GM18909 (cell line): ENCODE results near the gene S100A13.
A peak's percentile ranks its signal among the peaks of the same experiment; 100 is the strongest.
"Not testable (repeated sequence)": the region's sequence is repeated elsewhere in the genome, so short reads cannot be mapped to it uniquely, and the experiment has no call there.

Experiments
- ATAC-seq: cut with Tn5 transposase; IDR thresholded peaks from one replicate; pipeline ENCODE4 v1.9.1; 2021; ENCODE audit warnings: mild to moderate bottlenecking; ENCODE audit not compliant: unreplicated experiment, poor library complexity

S100A13 gene

DNA sequence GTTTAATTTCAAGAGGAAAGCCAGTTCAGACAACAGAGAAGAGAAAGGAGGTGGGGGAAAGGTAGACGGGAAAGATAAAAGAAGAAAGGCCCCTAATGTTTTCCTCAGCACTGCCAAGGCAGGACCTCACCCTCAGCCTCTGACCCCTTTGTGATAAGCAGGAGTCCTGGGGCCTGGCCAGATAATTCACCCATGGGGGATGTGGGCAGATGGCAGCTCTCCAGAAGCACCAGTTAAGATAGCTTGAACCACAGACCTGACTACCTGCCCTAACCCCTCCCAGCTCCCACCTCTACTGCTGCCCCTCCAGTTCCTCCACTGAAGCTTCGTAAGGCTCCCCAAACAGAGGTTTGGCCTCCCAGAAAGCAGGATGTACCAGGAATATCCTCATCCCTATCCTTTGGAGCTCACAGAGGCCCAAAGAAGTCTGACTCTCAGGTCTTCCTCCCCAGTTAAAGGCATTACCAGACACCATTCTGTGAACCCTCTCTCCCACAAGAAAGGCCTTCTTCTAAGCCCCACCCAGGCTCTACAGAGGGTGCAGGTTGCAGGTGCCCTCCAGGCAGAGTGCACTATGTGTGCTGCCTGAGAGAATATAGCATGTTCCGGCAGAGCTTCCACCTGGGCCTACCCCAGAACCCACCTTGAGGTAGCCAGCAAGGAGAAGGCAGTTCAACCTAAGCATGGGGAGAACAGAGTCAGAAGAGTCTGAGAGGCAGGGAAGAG is 22.0 kb upstream of the S100A13 start:
- ATAC-seq = no peak

DNA sequence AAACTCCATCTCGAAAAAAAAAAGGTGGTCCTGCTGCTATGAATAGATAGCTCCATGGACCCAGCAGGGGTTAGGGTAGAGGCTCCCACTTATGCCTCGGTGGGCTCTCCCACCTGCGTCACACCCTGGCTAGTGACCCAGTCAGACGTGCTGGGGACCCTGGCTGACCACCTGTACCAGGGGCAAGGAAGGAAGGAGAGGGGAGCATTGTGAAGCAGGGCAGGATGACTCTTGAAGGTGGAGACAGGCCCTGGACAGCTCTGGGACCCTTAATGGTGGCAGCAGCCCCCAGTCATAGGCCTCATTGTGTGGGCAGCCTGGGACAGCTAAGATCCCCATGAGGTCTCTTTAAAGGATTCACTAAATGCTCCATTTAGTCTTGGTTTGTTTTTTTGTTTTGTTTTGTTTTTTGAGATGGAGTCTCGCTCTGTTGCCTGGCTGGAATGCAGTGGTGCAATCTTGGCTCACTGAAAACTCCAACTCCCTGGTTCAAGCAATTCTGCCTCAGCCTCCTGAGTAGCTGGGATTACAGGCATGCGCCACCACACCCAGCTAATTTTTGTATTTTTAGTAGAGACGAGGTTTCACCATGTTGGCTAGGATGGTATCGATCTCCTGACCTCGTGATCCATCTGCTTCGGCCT is 20.8 kb upstream of the S100A13 start:
- ATAC-seq = no peak

DNA sequence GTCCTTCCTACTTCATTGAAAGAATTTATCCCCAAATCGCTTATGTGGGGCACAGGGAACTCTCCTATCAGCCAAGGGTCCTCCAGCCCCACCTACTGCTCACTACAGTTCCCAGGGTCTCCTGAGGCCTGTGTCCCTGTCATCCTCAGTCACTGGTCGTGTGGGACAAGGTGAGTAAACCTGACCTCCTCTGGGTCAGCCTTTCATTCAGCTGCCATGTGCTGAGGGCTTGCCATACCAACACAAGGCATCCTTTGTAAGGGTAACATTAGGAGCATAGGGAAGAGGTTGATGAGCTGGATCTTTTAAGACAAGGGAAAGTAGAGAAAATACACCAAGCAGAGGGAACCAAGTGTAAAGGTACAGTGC is 20.0 kb upstream of the S100A13 start:
- no peak for ATAC-seq

DNA sequence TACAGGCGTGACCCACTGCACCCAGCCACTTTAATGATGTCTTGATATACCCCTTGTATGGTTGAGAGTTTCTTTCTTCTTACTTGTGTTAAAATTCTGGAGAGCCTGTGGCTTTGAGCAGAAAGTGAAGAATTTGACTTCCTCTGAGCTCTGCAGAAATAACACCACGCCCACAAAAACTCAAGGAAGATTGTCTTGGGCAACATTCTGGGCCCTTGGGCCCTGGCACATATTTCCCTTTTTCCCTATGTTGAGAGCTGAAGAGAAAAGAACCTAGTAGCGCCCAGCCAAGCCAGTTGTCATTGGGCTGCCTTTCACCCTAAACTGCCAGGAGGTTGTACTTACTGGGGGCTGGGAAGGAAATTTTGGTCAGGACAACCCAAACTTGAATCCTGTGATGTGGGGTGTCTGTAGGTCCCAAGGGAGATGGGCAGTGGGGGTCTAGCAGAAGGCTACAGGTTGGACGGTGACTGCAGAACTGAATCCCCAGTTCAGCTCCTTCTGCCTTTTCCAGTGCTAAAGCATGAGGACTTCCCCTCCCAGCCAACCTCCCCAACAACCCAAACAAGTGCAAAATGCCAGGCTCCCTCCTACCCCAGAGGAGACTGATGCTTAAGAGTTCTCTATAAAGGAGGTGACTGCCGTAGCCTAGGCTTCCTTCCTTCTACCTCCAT is 19.5 kb upstream of the S100A13 start:
- no peak for ATAC-seq

DNA sequence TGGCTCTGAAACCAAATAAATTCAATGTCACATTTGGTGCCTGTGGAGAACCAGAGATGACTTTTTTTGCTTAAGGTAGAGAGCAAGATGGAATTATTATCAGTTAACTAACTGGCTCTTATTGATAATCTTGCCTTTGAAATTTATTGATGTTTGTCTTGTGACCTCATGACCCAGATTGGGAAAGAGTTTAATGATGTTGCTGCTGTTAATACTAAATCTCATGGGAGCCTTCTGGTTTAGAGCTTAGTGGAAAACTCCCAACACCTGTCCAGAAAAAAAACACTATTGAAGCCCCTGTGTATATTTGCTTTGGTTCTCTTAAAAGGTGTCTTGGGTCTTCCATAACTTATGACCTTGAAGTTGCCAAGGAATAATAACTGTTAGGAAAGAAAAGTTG is 16.5 kb upstream of the S100A13 start:
- no peak for ATAC-seq

DNA sequence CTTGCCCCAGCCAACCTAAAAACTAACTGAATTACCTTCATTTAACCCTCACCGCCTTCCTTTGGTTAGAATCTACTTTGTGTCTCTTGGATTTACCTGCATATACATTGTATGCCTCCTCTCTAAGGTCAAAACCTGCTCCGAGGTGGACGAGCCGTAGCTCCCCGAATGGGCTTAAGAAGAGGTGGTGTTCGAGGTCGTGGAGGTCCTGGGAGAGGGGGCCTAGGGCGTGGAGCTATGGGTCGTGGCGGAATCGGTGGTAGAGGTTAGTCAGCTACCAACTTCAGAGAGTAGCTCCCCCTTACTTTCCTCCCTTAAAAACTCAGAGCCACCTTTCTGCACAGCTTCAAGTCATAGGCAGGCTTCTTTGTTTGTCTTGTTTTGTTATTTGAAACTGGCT is 15.8 kb upstream of the S100A13 start:
- ATAC-seq = no peak

DNA sequence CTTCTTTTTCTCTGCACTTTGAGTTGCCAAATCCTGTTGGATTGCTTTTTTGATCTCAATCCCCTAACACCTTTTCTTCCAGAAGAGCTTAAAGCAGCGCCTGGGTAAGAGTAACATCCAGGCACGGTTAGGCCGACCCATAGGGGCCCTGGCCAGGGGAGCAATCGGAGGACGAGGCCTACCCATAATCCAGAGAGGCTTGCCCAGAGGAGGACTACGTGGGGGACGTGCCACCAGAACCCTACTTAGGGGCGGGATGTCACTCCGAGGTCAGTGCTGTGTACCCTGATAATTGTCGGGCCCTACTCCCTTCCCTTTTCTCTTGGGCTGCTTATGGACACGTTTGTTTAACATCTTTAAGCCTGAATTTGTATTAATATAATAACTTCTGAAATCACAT is 14.9 kb upstream of the S100A13 start:
- ATAC-seq = no peak

DNA sequence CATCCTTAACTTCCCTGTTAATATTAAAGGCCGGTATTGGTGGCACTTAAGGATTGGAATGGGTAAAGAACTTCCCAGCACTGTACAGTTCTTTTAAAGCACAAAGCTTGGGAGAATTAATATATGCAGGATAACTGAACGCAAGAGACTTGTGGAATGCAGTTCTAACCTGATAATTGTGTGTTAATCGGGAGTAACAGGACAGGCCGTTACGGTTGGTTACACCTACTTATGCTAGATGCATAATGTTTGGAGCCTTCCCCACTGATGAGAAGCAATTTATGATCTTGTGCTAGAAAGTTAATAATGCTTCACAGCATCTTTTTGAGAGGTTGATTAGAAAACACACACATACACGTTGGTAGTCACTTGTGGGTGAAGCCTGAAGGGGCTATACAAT is 13.6 kb upstream of the S100A13 start:
- ATAC-seq = no peak

DNA sequence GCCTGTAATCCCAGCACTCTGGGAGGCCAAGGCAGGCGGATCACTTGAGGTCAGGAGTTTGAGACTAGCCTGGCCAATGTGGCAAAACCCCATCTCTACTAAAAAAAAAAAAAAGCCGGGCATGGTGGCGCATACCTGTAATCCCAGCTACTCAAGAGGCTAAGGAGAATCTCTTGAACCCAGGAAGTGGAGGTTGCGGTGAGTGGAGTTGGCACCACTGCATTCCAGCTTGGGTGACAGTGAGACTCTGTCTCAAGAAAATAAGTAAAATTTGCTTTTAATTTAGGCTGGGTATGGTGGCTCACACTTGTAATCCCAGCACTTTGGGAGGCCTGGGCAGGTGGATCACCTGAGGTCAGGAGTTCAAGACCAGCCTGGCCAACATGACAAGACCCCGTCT is 12.9 kb upstream of the S100A13 start:
- ATAC-seq = not testable (repeated sequence)

DNA sequence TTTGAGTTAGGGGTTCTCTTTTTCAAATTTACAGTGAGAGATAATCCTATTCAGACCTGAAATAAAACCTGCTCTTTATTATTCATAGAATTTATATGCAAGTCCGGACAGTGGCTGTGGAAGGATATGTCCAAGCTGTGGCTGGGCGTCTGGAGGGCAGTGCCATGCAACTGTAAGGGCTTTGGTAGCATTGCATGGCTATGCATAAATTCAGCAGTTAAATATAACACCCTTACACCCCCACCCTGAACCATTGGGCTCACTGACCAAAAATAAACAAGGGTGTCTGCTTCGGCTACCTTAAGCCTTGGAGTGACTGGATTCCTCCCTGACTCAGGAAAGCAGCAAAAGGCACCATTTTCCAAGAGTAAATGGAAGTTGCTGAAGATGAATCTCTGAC is 12.0 kb upstream of the S100A13 start:
- ATAC-seq = no peak

DNA sequence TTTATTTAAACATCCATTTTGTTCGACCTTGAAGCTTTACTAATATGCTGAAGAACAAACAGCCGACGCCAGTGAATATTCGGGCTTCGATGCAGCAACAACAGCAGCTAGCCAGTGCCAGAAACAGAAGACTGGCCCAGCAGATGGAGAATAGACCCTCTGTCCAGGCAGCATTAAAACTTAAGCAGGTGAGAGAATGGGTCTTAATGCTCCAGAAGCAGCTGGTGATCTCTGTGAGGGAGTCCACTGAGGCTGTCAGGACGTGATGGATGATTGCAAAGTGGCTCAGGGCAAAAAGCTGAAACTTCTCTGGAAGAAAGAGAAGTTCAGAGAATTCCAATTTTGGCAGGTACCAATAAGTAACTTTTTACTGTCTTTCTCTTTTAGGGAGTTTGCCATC is 11.0 kb upstream of the S100A13 start:
- ATAC-seq = no peak

DNA sequence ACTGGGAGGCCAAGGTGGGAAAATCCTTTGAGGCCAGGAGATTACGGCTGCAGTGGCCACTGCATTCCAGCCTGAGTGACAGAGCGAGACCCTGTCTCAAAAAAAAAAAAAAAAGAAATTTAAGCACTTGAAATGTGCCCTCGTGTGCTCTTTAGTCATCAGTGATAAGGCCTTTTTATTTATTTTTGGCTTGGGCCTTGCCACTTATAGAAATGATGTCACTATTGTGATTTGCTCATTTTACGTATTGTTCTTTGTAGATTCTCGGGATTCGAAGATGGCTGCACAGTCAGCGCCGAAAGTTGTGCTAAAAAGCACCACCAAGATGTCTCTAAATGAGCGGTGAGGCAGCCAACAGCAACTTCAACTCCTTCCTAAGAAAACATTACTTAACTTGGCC is 9.0 kb upstream of the S100A13 start:
- no peak for ATAC-seq

DNA sequence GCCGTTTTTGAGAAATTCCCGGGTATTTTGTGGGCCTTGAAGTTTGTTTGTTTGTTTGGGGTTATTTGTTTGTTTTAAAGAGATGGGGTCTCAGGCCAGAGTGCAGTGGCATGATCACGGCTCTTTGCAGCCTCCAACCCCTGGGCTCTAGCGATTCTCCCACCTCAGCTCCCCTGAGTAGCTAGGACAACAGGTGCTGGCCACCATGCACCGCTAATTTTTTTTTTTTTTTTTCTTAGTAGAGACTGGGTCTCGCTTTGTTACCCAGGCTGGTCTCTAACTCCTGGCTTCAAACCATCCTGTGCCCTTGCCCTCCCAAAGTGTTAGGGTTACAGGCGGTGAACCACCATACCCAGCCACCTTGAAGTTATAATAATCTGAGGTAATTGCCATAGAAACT is 8.6 kb upstream of the S100A13 start:
- ATAC-seq = no peak

DNA sequence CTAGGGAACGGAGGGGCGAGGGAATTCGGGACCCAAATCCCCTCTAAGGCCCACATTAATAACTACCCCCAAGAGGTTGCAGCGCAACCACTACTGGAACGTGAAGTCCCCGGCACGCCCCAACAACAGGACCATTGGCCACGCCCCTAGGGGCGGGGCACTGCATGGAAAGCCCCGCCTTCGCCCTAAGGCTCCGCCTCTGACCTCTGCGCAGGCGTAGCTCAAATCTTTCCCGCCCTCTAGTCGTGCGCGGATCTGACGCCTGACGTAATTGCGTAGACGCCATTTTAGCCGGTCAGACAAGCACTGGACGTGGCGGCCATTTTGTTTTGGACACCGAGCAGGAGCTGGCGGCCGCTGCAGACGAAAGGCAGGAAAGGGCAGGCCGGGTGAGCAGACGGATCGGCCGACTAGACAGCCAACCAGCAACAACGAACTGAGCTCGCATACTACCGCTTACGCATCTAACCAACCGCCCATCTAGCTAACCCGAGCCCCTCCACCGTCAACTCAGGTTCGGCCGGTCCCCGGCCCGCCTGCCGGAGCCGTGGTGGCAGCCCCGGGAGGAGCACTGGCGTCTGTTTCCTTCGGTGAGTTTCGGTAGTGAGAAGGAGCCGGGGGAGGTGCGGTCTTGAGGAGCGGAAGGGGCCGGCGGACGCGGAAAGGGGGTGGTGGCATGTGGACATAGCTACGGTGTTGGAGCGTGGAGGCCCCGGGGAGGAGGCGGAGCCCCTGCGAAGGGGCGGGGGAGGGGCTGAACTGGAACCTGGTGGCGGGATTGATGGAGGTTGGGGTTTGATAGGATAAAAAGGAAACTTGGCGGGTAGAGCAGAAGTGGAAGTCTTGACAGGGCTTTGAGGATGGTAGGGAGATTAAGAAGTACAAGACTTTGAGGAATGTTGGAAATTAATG is 6.7 kb upstream of the S100A13 start, which contains the start of gene CHTOP:
Gene CHTOP, plus strand, starts transcription at position 313 of the 912 bp plus-strand sequence. CDS start 2,523 bp downstream, outside the sequence.
- peak; percentile 91 for ATAC-seq

DNA sequence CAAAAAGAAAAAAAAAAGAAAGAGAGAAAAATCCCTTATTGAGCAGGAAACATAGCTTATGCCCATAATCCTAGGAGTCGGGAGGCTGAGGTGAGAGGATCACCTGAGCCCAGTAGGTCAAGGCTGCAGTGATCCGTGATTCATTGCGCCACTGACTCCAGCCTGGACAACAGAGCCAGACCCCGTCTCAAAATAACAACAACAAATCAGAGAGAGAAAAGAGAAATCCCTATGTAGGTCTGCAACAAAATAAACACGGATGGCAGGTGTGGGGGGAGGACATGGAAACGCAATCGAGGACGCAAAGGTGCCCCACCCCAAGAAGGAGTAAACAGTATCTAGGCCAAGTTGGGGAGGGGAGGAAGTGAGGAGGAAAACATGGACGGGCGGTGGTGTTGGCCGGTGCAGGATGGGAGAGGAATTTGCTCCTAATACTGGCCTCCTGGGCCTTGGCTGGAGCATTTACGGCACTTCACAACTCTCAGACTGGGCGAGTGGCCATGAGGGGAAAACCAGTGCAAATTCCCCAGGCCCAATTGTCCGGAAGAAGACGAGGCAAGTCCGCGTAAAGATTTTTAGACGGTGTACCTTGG is 6.0 kb upstream of the S100A13 start:
- peak; percentile 0 for ATAC-seq

DNA sequence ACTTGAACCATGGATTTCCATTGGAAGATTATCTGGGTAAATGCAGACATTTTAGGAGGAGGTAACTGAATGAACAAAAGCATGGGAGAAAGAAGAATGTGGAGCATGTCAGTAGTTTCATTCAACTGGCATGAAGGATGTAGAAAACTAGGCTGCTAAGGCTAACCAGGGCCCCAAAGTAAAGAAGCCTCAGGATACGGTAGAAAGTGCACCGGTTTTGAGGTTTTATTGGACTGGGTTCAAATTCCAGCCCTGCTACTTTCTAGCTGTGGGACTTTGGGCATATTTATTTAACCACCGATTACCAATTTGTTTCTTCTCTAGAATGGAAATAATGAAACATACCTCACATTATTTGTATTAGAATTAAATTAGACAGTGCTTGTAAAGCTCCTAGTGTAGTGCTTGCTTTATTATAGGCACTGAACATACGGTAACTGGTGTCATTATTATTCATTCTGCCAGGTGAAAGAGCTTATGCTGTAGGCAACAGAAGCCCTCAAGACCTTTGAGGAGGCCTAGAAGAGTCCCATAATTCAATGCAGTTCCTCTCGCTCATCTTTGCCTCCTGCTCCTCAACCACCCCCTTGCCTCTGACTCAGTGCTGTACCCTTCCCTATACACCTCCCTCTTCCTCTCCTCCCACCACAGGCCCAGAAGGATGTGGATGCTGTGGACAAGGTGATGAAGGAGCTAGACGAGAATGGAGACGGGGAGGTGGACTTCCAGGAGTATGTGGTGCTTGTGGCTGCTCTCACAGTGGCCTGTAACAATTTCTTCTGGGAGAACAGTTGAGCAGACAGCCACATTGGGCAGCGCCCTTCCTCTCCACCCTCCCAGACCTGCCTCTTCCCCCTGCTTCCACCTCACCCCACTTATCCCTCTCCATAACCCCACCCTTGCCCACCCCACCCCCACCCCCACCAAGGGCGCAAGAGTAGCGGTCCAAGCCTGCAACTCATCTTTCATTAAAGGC is 4.0 kb upstream of the S100A13 start:
- ATAC-seq = no peak

DNA sequence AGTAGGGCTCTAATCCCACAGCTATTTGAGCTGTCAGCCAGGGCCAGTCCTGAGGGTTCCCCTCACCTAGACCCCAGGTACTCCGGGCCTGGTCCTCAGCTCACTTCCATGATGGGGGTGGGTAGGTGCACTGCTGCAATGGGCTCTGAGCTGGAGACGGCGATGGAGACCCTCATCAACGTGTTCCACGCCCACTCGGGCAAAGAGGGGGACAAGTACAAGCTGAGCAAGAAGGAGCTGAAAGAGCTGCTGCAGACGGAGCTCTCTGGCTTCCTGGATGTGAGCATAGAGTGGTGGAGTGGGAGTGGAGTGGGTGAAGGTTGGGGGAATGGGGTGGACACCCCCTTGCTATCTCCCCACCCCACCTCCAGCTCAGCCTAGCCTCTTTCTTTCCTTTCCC is 3.1 kb upstream of the S100A13 start:
- no peak for ATAC-seq

DNA sequence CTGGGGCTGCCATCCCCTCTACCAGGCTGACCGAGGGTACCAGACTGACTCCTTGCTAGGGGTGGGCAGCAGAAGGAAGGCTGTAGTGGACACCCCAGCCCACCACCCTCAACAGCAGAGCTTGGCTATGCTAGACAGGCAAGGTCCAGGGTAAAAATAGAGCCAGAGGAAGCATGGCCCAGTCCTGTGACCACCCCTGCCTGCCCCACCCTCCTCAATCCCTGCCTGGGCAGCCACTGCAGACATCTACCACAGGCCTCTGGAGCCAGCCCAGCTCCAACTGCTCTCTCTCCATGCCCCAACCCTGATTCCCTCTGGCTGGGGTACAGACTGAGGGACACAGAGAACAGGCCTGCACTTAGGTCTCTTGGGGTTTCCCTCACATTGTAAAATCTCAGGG is 2.7 kb upstream of the S100A13 start:
- no peak for ATAC-seq

DNA sequence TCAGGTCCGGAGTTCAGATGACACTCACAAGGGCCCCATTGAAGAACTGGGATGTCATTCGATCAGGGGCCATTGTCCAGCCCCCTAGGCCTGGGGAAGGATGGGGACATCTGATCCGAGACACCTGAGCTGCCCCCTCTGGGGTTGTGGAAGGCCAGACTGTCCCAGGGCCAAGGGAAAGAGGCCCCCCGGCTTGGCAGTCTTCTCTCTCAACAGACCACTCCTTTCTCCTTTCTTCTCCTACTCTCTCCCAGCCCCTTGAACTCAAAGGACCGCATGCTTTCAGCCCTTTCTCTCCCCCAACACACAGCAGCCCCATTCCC is 2.0 kb upstream of the S100A13 start:
- no peak for ATAC-seq
